Kidney capillary endothelial cell (primary cell): Measurements from ENCODE around the gene REEP3.
"Not testable (repeated sequence)": the region's sequence is repeated elsewhere in the genome, so short reads cannot be mapped to it uniquely, and the experiment has no call there.

Experiments used
- DNase-seq: peaks from one replicate; pipeline ENCODE4 v3.0.0-alpha.2; 2018; ENCODE audit warnings: low spot score

Gene REEP3

DNA sequence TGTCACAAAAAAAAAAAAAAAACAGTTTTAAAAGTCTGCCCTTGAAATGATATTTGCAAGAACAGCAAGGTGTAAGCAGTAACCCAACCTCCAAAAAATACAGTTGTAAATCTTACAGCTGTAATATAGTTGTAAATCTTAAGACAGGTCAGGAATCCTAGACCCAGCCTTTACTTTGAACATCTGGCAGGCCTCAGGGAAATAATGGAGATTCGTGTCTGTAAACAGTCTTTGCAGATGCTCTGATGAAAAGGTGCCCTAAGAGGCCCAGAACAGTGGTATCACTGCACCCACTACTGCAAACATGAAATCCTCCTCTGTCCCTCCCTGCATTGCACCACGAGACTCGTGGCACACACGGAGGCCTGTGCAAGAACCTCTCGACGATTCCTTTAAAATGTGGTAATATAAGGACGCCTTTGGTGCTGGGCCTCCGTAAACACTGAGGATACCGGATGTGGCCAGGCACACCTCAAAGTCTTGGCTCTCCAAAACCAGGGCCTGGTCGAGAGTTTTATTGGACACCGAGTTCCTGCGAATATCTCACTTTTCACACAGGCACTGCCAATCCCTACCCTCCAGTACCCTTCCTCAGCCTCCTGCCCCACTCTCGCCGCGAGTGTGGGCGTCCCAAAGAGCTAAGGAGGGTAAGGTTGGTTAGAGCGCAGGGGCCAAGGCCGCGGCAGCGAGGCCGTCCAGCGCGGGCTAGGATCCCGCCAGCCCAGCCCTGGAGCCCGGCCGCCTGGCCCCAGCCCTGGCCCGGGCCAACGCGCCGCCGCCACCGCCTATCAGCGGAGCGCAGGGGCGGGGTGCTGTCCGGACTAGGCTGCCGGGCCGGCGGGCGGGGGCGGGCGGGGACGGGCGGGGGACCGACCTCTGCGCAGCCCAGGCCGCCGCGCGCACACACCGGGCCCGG, at the start of gene REEP3:
REEP3 (plus strand) TSS at position 902 of the 916 bp plus-strand sequence. CDS start 145 bp downstream, outside the sequence.
- peak; percentile 43 for DNase-seq

DNA sequence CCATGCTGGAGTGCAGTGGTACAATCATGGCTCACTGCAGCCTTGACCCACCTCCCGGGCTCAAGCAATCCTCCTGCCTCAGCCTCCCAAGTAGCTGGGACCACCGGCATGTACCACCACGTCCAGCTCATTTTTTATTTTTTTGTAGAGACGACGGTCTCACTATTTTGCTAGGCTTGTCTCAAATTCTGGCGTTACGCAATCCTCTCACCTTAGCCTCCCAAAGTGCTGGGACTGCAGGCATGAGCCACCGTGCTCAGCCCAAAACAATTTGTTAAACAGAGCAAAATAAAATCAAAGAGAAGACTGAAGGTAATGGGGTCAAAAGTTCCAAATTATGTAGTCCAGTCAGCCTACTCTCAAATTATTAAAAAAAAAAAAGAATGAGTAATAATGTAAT, 46.7 kb upstream of the REEP3 start:
- no peak for DNase-seq

- DNase-seq = no peak
These were observed 43.3 kb upstream of the REEP3 start for GRCh38 chr10:63477927-63478326.

DNA sequence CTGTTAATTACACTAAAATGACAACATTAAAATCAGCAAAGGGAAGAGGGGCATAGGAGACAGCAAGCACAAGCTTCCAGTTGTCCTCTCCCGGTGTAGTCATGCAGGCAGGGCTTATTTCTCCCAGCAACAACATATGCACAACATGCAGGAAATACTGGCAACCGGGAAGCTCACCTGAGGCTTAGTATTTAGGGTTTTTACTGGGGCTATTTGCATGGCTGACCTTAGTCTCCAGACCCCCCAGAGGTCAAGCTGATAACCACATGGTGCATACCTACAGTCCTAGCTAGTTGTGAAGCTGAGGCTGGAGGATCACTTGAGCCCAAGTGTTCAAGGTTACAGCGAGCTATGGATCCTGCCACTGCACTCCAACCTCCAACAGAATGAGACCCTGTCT, 42.6 kb upstream of the REEP3 start:
- DNase-seq = no peak

DNA sequence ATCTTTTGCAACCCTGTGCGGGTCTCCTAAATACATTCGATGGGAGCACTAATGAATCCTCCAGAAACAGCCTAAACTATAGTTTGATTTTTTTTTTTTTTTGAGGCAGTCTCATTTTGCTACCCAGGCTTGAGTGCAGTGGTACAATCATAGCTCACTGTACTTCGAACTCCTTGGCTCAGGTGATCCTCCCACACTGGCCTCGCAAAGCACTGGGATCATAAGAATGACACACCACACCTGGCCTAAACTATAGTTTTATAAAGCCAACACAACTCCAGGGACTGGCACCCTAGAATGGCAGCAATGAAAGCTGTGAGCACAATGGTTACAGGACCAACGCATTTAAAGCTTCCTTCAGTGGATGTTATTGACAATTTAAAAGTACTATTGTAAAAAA, 41.0 kb upstream of the REEP3 start:
- DNase-seq = no peak

DNA sequence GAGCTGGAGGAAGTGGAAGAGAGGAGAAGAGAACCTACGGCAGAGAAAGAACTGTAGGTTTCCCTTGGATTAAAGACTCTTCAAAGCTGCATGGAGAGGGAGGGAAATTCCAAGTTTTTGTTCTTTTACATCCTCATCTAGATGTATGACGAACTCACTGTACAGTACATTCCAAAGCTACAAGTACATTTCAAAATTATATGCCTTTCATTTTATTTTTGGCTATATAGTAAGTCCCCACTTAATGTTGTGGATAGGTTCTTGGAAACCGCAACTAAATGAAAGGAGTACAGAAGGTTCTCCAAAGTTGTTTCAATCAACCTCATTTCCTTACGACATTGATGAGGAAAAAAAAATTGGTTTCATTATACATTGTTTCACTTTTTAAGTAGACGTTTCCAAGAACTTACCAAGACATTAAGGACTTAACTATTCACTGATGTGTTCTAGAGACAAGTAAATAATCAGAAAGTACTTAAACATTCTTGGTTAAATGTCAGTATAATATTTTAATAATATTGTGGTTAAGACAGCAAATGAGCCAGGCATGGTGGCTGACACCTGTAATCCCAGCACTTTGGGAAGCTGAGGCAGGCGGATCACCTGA, 39.3 kb upstream of the REEP3 start:
- DNase-seq = no peak

GRCh38 chr10:63483983-63484382, 37.2 kb upstream of the REEP3 start:
- no peak for DNase-seq

GRCh38 chr10:63487990-63488389, 33.2 kb upstream of the REEP3 start:
- no peak for DNase-seq

GRCh38 chr10:63489838-63490237, 31.4 kb upstream of the REEP3 start:
- DNase-seq = no peak

DNA sequence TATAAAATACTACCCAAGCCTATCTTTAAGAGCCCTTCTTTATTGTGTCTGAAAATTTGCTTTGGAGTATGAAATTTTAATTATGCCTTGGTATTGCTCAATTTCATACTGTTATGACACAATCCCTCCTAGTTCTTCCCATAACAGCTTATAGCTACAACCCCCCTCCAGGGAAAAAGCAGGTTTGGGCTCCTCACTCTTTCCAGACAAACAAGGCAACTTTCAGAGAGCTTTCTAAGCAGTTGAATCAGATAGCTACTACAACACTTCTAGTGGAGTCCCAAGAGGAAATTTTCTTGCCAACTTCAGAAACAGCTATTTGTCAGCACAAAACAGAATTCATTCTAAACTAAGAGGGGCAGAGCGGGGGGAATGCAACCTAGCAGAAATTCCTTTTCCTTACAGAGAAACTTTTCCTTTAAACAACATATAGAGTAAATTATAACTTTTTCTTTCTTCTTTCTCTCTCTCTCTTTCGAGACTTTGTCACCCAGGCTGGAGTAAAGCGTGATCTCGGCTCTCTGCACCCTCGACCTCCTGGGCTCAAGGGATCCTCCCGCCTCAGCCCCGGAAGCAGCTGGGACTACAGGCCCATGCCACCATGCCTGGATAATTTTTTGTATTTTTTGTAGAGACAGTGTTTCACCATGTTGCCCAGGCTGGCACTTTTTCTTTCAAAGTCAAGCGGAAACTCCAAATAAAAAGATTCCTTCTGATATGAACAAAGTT, 29.4 kb upstream of the REEP3 start:
- no peak for DNase-seq

DNA sequence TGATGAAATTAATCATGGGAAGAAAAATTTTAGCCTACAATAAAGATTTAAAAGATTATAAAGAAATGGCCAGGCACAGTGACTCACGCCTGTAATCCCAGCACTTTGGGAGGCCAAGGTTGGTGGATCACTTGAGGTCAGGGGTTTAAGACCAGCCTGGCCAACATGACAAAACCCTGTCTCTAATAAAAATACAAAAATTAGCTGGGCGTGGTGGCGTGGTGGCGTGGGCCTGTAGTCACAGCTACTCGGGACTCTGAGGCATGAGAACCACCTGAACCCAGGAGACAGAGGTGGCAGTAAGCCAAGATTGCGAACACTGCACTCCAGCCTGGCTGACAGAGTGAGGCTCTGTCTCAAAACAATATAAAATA, 28.9 kb upstream of the REEP3 start:
- not testable (repeated sequence) for DNase-seq

- no peak for DNase-seq
These were observed 28.2 kb upstream of the REEP3 start for GRCh38 chr10:63493004-63493403.

GRCh38 chr10:63494951-63495350, 26.2 kb upstream of the REEP3 start:
- no peak for DNase-seq

DNA sequence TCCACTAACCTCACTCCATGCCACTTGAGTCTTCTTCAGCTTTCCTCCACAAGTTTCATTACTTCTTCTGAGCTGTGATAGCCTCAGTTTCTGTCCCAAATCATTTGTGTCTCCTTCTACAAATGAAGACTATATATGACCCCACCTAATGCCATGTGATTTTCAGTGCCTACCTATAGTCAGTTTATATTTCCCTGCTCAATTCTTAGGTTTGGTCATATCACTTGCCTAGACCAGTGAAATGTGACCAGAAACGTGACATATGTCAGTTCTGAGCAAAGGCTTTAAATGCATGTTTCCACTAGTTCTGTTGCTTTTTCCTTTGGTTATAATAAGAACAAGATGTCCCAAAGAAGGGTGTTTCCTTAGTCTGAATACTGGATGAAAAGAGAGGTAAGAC, 24.6 kb upstream of the REEP3 start:
- no peak for DNase-seq

- no peak for DNase-seq
These were observed 23.9 kb upstream of the REEP3 start for GRCh38 chr10:63497321-63497720.

DNA sequence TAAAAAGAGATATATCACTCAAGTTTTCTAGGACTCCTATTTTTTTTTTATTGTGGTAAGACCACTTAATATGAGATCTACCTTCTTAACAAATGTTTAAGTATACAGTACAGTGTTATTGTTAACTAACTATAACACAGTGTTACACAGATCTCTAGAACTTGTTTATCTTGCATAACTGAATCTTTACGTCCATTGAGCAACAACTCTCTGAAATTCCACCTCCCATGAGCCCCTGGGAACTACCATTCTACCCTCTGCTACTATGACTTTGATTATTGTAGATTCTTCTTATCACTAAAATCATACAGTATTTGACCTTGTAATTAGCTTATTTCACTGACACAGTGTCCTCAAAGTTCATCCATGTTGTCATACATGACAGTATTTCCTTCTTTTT, 22.5 kb upstream of the REEP3 start:
- DNase-seq = no peak

DNA sequence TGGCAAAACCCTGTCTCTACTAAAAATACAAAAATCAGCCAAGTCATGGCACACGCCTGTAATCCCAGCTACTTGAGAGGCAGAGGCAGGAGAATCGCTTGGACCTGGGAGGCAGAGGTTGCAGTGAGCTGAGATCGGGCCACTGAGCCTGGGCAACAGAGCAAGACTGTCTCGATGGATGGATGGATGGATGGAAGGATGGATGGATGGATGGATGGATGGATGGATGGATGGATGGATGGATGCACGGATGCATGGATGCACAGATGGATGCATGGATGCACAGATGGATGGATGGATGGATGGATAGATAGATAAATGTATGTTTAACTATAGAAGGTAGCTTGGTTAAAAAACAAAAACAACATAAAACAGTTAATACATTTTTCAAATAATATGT, 20.6 kb upstream of the REEP3 start:
- DNase-seq = not testable (repeated sequence)

- no peak for DNase-seq
These were observed 19.2 kb upstream of the REEP3 start for GRCh38 chr10:63501954-63502353.

DNA sequence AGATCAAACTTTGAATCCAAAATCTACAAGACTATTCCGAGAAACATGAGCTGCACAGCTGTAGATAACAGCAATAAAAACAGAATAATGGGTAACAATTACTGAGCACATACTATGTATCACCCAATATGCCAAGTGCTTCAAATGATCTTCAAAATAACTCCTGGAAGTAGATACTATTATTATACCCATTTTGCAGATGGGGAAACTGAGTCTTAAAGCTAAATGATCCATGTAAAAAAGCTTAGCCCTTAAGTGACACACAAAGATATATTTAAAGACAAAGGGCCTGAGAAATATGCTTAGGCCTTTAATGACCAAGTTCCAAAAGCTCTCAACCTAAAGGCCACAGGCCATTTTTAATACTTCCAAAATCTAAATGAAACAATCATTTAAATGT, 18.4 kb upstream of the REEP3 start:
- DNase-seq = no peak

- DNase-seq = no peak
These were observed 17.8 kb upstream of the REEP3 start for GRCh38 chr10:63503395-63503794.

GRCh38 chr10:63504145-63504881, 16.9 kb upstream of the REEP3 start:
- DNase-seq = no peak

DNA sequence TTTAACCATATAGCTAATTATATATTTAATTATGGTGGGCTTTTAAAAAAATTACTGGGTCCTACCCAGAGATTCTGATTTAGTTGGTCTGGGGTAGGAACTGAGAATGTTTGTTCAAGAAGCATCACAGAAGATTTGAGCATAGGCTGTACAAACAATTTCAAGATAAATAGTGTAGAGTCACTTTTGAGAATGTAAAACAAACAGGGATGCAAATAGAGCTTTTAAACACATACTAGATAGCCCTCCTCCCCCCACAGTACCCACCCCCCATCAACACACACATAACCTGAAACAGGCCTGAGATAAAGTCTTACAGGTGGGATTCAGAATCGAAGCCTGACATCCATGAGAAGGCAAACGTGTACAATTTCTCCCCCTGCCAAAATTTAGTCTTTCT, 15.6 kb upstream of the REEP3 start:
- DNase-seq = no peak
